HG03025 (cell line): ENCODE measurements around the gene ITGA2.

Source experiments
- ATAC-seq: cut with Tn5 transposase; IDR thresholded peaks from one replicate; pipeline ENCODE4 v1.9.1; 2021; ENCODE audit warnings: mild to moderate bottlenecking, moderate library complexity; ENCODE audit not compliant: unreplicated experiment, low FRiP score

The ITGA2 gene

GRCh38 chr5:53013857-53014256 lies 24.7 kb downstream of the ITGA2 start:
- ATAC-seq, result no peak

- no peak for ATAC-seq
Observed at GRCh38 chr5:53017383-53017782, 28.2 kb downstream of the ITGA2 start.

GRCh38 chr5:53017794-53018391 lies 28.7 kb downstream of the ITGA2 start:
- no peak for ATAC-seq

- no peak for ATAC-seq
Observed at GRCh38 chr5:53019320-53019719, 30.2 kb downstream of the ITGA2 start.

- ATAC-seq, result no peak
Observed at GRCh38 chr5:53022930-53023511, 33.9 kb downstream of the ITGA2 start.

GRCh38 chr5:53023969-53024368 lies 34.8 kb downstream of the ITGA2 start:
- peak; percentile 66 for ATAC-seq

GRCh38 chr5:53024535-53024934 lies 35.4 kb downstream of the ITGA2 start:
- no peak for ATAC-seq

GRCh38 chr5:53025487-53025886 lies 36.3 kb downstream of the ITGA2 start:
- no peak for ATAC-seq

- ATAC-seq, result no peak
Observed at GRCh38 chr5:53027913-53028312, 38.8 kb downstream of the ITGA2 start.

GRCh38 chr5:53029608-53030007 lies 40.5 kb downstream of the ITGA2 start:
- ATAC-seq, result no peak

GRCh38 chr5:53030893-53031292 lies 41.7 kb downstream of the ITGA2 start:
- ATAC-seq, result no peak

GRCh38 chr5:53031695-53032096 lies 42.5 kb downstream of the ITGA2 start:
- no peak for ATAC-seq

- no peak for ATAC-seq
Observed at GRCh38 chr5:53032188-53032587, 43.0 kb downstream of the ITGA2 start.

- ATAC-seq, result no peak
Observed at GRCh38 chr5:53034832-53035231, 45.7 kb downstream of the ITGA2 start.

- ATAC-seq, result no peak
Observed at GRCh38 chr5:53035868-53036381, 46.8 kb downstream of the ITGA2 start.

- no peak for ATAC-seq
Observed at GRCh38 chr5:53037141-53037859, 48.1 kb downstream of the ITGA2 start.

- ATAC-seq, result no peak
Observed at GRCh38 chr5:53038196-53038847, 49.2 kb downstream of the ITGA2 start.

- no peak for ATAC-seq
Observed at GRCh38 chr5:53039855-53040254, 50.7 kb downstream of the ITGA2 start.

- peak; percentile 98 for ATAC-seq
Observed at GRCh38 chr5:53041071-53041692, 52.0 kb downstream of the ITGA2 start.

- no peak for ATAC-seq
Observed at GRCh38 chr5:53041740-53042139, 52.6 kb downstream of the ITGA2 start.

- no peak for ATAC-seq
Observed at GRCh38 chr5:53045263-53045662, 56.1 kb downstream of the ITGA2 start.
